ENCODE data around the gene ACTMAP.

- TF ChIP-seq CTCF (conservative IDR thresholded peaks at IDR 0.05) = no peak
- no peak for TF ChIP-seq ZFX (IDR thresholded peaks at IDR 0.05)
Measured at GRCh38 chr19:40752257-40752781, 2.0 kb upstream of the ACTMAP start.
